ENCODE data around the gene CNOT1. TPM values are rescaled to one million over a fixed set of nuclear protein-coding genes. Genes with fewer than 3 reads are reported as not detected.
A peak's percentile ranks its signal among the peaks of the same experiment; 100 is the strongest.
"Not testable (repeated sequence)": the region's sequence is repeated elsewhere in the genome, so short reads cannot be mapped to it uniquely, and the experiment has no call there.

The CNOT1 gene
- total and polyA plus RNA-seq, 8 donors: 137 to 209 (median 180) TPM

GRCh38 chr16:58574895-58575294 is 54.7 kb downstream of the CNOT1 start:
- TF ChIP-seq, protein P1, sequence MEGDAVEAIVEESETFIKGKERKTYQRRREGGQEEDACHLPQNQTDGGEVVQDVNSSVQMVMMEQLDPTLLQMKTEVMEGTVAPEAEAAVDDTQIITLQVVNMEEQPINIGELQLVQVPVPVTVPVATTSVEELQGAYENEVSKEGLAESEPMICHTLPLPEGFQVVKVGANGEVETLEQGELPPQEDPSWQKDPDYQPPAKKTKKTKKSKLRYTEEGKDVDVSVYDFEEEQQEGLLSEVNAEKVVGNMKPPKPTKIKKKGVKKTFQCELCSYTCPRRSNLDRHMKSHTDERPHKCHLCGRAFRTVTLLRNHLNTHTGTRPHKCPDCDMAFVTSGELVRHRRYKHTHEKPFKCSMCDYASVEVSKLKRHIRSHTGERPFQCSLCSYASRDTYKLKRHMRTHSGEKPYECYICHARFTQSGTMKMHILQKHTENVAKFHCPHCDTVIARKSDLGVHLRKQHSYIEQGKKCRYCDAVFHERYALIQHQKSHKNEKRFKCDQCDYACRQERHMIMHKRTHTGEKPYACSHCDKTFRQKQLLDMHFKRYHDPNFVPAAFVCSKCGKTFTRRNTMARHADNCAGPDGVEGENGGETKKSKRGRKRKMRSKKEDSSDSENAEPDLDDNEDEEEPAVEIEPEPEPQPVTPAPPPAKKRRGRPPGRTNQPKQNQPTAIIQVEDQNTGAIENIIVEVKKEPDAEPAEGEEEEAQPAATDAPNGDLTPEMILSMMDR (IDR thresholded peaks at IDR 0.05): no peak
- intact Hi-C loops (cut with DNase I): no loop called here
- Histone ChIP-seq H3K27me3 (no peaks in the 10 kb centered on the region), H3K9me3 (no peaks in the 10 kb centered on the region), H3K4me3 (no peak overlapping the region), H3K4me1 (no peaks in the 10 kb centered on the region), H3K27ac (no peak overlapping the region), H3K36me3 (peaks cover 5 to 100% of the 10 kb centered on the region in 2 donors)
- no peak for DNase-seq
- no peak for ATAC-seq

GRCh38 chr16:58565697-58566096 is 63.9 kb downstream of the CNOT1 start:
- DNase-seq; intact Hi-C loops (cut with DNase I): not testable (repeated sequence)
- peaks cover 0 to 88% of the 10 kb centered on the region in 2 donors for H3K36me3 ChIP-seq

GRCh38 chr16:58563775-58564174 is 65.9 kb downstream of the CNOT1 start:
- ATAC-seq: no peak

More at GRCh38 chr16:58565697-58566096, 63.9 kb downstream of the CNOT1 start:
- H3K27me3 ChIP-seq, H3K4me1 ChIP-seq, ATAC-seq, H3K9me3 ChIP-seq, H3K27ac ChIP-seq, H3K4me3 ChIP-seq: not testable (repeated sequence)

GRCh38 chr16:58563235-58563634 is 66.4 kb downstream of the CNOT1 start:
- Histone ChIP-seq H3K27me3 (no peaks in the 10 kb centered on the region), H3K36me3 (peaks cover 0 to 87% of the 10 kb centered on the region in 2 donors)

More at GRCh38 chr16:58563775-58564174, 65.9 kb downstream of the CNOT1 start:
- peaks cover 0 to 88% of the 10 kb centered on the region in 2 donors for H3K36me3 ChIP-seq
- no peaks in the 10 kb centered on the region for H3K4me1 ChIP-seq
- H3K9me3 ChIP-seq: no peaks in the 10 kb centered on the region
- no peak for DNase-seq
- H3K27ac ChIP-seq: no peak overlapping the region
- TF ChIP-seq, protein P1 (IDR thresholded peaks at IDR 0.05): no peak
- intact Hi-C loops (cut with DNase I): no loop called here
- no peak overlapping the region for H3K4me3 ChIP-seq
- H3K27me3 ChIP-seq: no peaks in the 10 kb centered on the region

DNA sequence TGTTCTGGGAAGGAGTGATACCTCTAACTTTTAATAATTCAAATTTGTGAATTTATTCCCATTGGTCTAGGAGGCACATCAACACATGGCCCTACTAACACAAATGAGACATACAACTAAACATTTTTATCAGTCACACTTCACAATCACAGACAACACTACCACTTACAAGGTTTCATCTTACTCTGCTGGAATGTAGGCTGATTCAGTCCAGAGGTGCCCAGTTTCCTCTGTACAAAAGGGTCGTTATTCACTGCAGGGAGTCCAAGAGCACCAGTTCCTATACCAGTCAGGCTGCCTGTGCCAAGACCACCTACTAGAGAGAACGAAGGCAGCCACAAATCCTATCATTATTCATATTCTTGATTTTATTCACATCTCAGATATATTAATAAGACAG is 72.9 kb downstream of the CNOT1 start:
- Histone ChIP-seq H3K36me3 (peaks cover 3 to 98% of the 10 kb centered on the region in 2 donors), H3K4me1 (no peaks in the 10 kb centered on the region), H3K4me3 (no peak overlapping the region), H3K9me3 (no peaks in the 10 kb centered on the region), H3K27ac (no peak overlapping the region), H3K27me3 (no peaks in the 10 kb centered on the region)
- TF ChIP-seq, protein P1 (IDR thresholded peaks at IDR 0.05): no peak
- intact Hi-C loops (cut with DNase I): no loop called here
- ATAC-seq (no peak), DNase-seq (no peak)

More at GRCh38 chr16:58563235-58563634, 66.4 kb downstream of the CNOT1 start:
- H3K27ac ChIP-seq: no peak overlapping the region
- TF ChIP-seq, protein P1 (IDR thresholded peaks at IDR 0.05): no peak
- H3K4me3 ChIP-seq: no peak overlapping the region
- peak; percentile 24 for ATAC-seq
- DNase-seq: no peak
- H3K4me1 ChIP-seq: no peaks in the 10 kb centered on the region
- no peaks in the 10 kb centered on the region for H3K9me3 ChIP-seq
- intact Hi-C loops (cut with DNase I): no loop called here

DNA sequence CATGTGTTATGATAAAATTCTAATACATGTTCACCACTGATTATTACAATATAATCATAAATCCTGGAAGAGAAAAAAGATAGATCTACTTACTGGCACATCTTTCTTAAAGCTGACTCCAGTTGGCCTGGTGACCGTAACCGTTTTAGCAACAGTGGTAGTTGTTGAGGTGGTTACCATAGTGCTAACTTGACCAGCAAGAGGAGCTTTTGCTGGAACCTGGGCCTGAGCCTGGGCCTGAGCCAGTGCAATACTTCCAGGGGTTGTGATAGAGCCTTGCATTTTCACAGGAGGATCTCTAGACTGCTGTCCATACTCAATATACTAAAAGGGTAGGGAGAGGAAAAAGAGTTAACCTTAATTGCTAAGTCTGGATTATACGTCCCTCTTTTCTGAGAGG is 78.1 kb downstream of the CNOT1 start:
- Histone ChIP-seq H3K4me3 (no peak overlapping the region), H3K9me3 (no peaks in the 10 kb centered on the region), H3K27me3 (no peaks in the 10 kb centered on the region), H3K27ac (no peak overlapping the region), H3K4me1 (no peaks in the 10 kb centered on the region), H3K36me3 (peaks cover 7 to 99% of the 10 kb centered on the region in 2 donors)
- TF ChIP-seq, protein P1 (IDR thresholded peaks at IDR 0.05): no peak
- no peak for ATAC-seq
- DNase-seq: peak in 2 of 4 donors; percentile 1 to 3
- intact Hi-C loops (cut with DNase I): no loop called here

All from left lung (tissue), 10 donors.